Astrocyte (in vitro differentiated cells and primary cell): ENCODE measurements around the gene RNU6-1. TPM values are rescaled to one million over a fixed set of nuclear protein-coding genes. Genes with fewer than 3 reads are reported as not detected.

Experiments
- DNase-seq: peaks from one replicate; pipeline ENCODE4 v3.0.0-alpha.2; 2010; ENCODE audit warnings: low read depth
- FAIRE-seq: peaks from 2 replicates; lab custom pipeline; 2011; peaks lifted over from hg19 to GRCh38; lab: Jason Lieb, UNC
- H2AFZ ChIP-seq: 2 replicates; pipeline ENCODE4 v1.6.0; 2012; ENCODE audit warnings: low read depth, low read length, inconsistent platforms
- H3K27ac ChIP-seq: 2 replicates; pipeline ENCODE4 v1.5.1; 2011; ENCODE audit warnings: low read depth, low read length, inconsistent platforms
- H3K27me3 ChIP-seq: 2 replicates; pipeline ENCODE4 v1.6.0; 2011; ENCODE audit warnings: low read length, inconsistent platforms; ENCODE audit not compliant: insufficient read depth
- H3K36me3 ChIP-seq: 2 replicates; pipeline ENCODE4 v1.5.1; 2011; ENCODE audit warnings: low read length, inconsistent platforms; ENCODE audit not compliant: insufficient read depth
- H3K4me1 ChIP-seq: 2 replicates; pipeline ENCODE4 v1.5.1; 2011; ENCODE audit warnings: low read length, inconsistent platforms; ENCODE audit not compliant: insufficient read depth
- H3K4me2 ChIP-seq: 2 replicates; pipeline ENCODE4 v1.6.0; 2012; ENCODE audit warnings: low read length, inconsistent platforms
- H3K4me3 ChIP-seq: 2 replicates; pipeline ENCODE4 v1.5.1; 2011; ENCODE audit warnings: low read depth, mild to moderate bottlenecking, low read length, inconsistent platforms; ENCODE audit not compliant: insufficient read depth
- H3K79me2 ChIP-seq: 2 replicates; pipeline ENCODE4 v1.6.0; 2012; ENCODE audit warnings: mild to moderate bottlenecking, low read length, inconsistent platforms; ENCODE audit not compliant: insufficient read depth
- H3K9ac ChIP-seq: 2 replicates; pipeline ENCODE4 v1.6.0; 2012; ENCODE audit warnings: mild to moderate bottlenecking, low read length, inconsistent platforms
- H3K9me3 ChIP-seq: 2 replicates; pipeline ENCODE4 v1.5.1; 2012; ENCODE audit warnings: low read depth, mild to moderate bottlenecking, low read length, inconsistent platforms; ENCODE audit not compliant: insufficient read depth
- H4K20me1 ChIP-seq: 2 replicates; pipeline ENCODE4 v1.6.0; 2012; ENCODE audit warnings: low read length, inconsistent platforms; ENCODE audit not compliant: insufficient read depth
- H3K27ac Mint-ChIP-seq: one replicate; pipeline ENCODE4 v1.8.0; 2021; ENCODE audit warnings: mild to moderate bottlenecking, mixed read lengths; ENCODE audit not compliant: unreplicated experiment
- H3K27me3 Mint-ChIP-seq: one replicate; pipeline ENCODE4 v1.8.0; 2021; ENCODE audit warnings: low read depth, mixed read lengths; ENCODE audit not compliant: unreplicated experiment
- H3K36me3 Mint-ChIP-seq: one replicate; pipeline ENCODE4 v1.8.0; 2021; ENCODE audit warnings: low read depth, mixed read lengths; ENCODE audit not compliant: unreplicated experiment
- H3K4me1 Mint-ChIP-seq: one replicate; pipeline ENCODE4 v1.8.0; 2021; ENCODE audit warnings: low read depth, mixed read lengths; ENCODE audit not compliant: unreplicated experiment
- H3K4me3 Mint-ChIP-seq: one replicate; pipeline ENCODE4 v1.8.0; 2021; ENCODE audit warnings: mild to moderate bottlenecking, moderate library complexity, mixed read lengths; ENCODE audit not compliant: unreplicated experiment
- H3K9me3 Mint-ChIP-seq: one replicate; pipeline ENCODE4 v1.8.0; 2021; ENCODE audit warnings: mild to moderate bottlenecking, mixed read lengths; ENCODE audit not compliant: unreplicated experiment
- EZH2 ChIP-seq: IDR thresholded peaks from 2 replicates; pipeline ENCODE4 v1.6.1; 2012; ENCODE audit warnings: mild to moderate bottlenecking, low read length, inconsistent platforms; ENCODE audit not compliant: insufficient read depth
- total RNA-seq: library from RNA; stranded (reverse); gene quantifications from 2 replicates; pipeline ENCODE4 v1.2.1, GENCODE V29; 2021
- TF ChIP-seq, protein P1 (sequence below): IDR thresholded peaks from 2 replicates; pipeline ENCODE4 v1.5.1; 2011; ENCODE audit warnings: low read depth, mild to moderate bottlenecking, inconsistent platforms, low read length, moderate library complexity; ENCODE audit not compliant: insufficient read depth

Gene RNU6-1
- total RNA-seq, 1 donor from 2014 or later: not detected

DNA sequence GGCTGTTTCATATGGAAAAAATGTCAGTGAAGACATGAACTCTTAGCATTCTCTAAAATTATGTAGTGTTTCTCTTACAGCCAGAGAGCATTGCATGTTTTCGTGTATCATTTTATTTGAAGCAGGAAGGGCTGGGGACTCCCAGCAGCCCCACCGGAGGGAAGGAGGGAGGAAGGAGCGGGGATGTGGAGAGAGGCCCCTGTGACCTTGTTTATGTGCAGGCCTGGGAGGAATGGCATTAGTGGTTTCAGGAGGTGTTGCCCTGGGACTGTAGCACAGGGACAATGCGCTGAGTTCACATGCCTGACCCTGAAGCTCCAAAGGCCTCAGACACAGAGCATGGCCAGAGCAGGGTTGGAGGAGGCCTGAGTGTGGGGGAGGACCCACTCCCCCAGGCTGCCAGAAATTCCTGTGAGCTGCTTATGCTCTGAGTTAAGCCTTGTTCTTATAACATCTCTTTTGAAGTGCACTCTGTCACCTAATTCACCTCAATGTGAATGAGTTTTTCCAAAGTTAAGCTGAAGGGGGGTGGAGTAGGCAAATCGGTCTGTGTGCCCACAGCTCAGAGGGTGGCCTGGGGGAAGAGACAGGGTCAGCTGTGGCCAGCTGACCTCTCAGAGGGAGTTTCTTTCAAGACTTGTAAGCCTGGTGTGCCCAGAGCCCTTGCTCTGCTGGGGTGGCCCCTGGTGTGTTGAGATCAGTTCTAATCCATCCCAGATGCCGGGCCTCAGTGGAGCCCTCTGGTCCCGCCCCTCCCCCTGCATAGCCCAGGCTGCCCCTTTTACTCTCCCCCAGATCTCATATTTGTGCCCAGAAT is 3.9 kb upstream of the RNU6-1 start:
- H3K27me3 Mint-ChIP-seq: peaks cover 6% of the 10 kb centered on the region
- Histone ChIP-seq H3K27ac (no peak overlapping the region), H2AFZ (peak overlapping the region; percentile 55)

DNA sequence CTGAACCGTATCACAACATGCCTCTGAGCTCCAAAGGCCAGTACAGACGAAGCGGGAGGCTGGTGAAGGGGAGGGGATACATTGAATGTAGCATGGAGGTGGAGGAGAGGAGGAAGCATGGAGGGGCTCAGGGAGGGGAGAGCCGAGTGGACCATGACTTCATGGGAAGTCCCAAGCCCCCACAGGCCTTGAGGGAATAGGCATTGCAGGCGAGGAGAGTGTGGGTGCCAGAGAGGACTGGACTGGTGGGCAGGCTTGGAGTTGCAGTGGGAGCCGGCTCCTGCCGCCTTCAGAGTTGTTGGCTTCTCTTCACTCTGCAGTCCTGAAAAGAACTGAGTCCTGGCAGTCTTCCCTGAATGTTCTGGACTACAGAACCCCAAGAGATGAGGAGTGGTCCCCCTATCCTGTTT is 3.3 kb upstream of the RNU6-1 start:
- Mint-ChIP-seq H3K27me3 (peaks cover 11% of the 10 kb centered on the region), H3K9me3 (no peaks in the 10 kb centered on the region), H3K27ac (peak overlapping the region; percentile 18), H3K4me3 (no peak overlapping the region), H3K4me1 (peaks cover 27% of the 10 kb centered on the region), H3K36me3 (no peaks in the 10 kb centered on the region)
- H3K9ac ChIP-seq: no peak overlapping the region
- no peak overlapping the region for H3K27ac ChIP-seq
- H2AFZ ChIP-seq: no peak overlapping the region
- H3K27me3 ChIP-seq: peaks cover 6% of the 10 kb centered on the region
- no peaks in the 10 kb centered on the region for H4K20me1 ChIP-seq
- TF ChIP-seq, protein P1, sequence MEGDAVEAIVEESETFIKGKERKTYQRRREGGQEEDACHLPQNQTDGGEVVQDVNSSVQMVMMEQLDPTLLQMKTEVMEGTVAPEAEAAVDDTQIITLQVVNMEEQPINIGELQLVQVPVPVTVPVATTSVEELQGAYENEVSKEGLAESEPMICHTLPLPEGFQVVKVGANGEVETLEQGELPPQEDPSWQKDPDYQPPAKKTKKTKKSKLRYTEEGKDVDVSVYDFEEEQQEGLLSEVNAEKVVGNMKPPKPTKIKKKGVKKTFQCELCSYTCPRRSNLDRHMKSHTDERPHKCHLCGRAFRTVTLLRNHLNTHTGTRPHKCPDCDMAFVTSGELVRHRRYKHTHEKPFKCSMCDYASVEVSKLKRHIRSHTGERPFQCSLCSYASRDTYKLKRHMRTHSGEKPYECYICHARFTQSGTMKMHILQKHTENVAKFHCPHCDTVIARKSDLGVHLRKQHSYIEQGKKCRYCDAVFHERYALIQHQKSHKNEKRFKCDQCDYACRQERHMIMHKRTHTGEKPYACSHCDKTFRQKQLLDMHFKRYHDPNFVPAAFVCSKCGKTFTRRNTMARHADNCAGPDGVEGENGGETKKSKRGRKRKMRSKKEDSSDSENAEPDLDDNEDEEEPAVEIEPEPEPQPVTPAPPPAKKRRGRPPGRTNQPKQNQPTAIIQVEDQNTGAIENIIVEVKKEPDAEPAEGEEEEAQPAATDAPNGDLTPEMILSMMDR: no peak
- H3K36me3 ChIP-seq: no peaks in the 10 kb centered on the region
- no peak overlapping the region for H3K4me3 ChIP-seq
- H3K79me2 ChIP-seq: no peaks in the 10 kb centered on the region
- H3K4me2 ChIP-seq: no peak overlapping the region
- DNase-seq (no peak), FAIRE-seq (no peak)
- H3K9me3 ChIP-seq: no peaks in the 10 kb centered on the region
- peaks cover 21% of the 10 kb centered on the region for H3K4me1 ChIP-seq

More for the DNA sequence above, 3.9 kb upstream of the RNU6-1 start:
- Mint-ChIP-seq H3K4me1 (peaks cover 27% of the 10 kb centered on the region), H3K27ac (peak overlapping the region; percentile 59), H3K36me3 (no peaks in the 10 kb centered on the region), H3K9me3 (no peaks in the 10 kb centered on the region), H3K4me3 (no peak overlapping the region)
- peaks cover 19% of the 10 kb centered on the region for H3K4me1 ChIP-seq
- DNase-seq (peak; percentile 51), FAIRE-seq (no peak)
- H3K27me3 ChIP-seq: no peaks in the 10 kb centered on the region
- H3K36me3 ChIP-seq: no peaks in the 10 kb centered on the region
- H3K79me2 ChIP-seq: no peaks in the 10 kb centered on the region
- H3K4me2 ChIP-seq: peak overlapping the region; percentile 19
- H3K4me3 ChIP-seq: no peak overlapping the region
- no peaks in the 10 kb centered on the region for H3K9me3 ChIP-seq
- no peak overlapping the region for H3K9ac ChIP-seq
- TF ChIP-seq, protein P1: no peak
- no peak for TF ChIP-seq EZH2
- no peaks in the 10 kb centered on the region for H4K20me1 ChIP-seq

DNA sequence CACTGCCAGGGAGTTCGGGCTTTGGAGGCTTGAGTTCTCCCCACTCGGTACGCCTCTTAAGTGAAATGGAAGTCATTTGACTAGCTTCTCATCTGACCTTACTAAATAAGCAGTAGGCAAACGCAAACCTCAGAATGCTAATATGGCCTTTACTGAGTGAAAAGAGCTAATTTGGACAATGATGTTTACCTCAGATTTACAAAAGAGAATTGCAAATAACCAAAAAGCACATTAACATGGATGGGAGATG is 1.6 kb upstream of the RNU6-1 start:
- Histone ChIP-seq H4K20me1 (no peaks in the 10 kb centered on the region), H3K27ac (no peak overlapping the region), H3K9me3 (no peaks in the 10 kb centered on the region), H3K4me2 (peak overlapping the region; percentile 92), H3K9ac (no peak overlapping the region), H3K79me2 (no peaks in the 10 kb centered on the region), H3K27me3 (peaks cover 17% of the 10 kb centered on the region), H2AFZ (peak overlapping the region; percentile 99), H3K4me1 (peaks cover 21% of the 10 kb centered on the region), H3K4me3 (peak overlapping the region; percentile 93), H3K36me3 (no peaks in the 10 kb centered on the region)
- Mint-ChIP-seq H3K9me3 (no peaks in the 10 kb centered on the region), H3K27me3 (peaks cover 16% of the 10 kb centered on the region), H3K4me1 (peaks cover 27% of the 10 kb centered on the region), H3K4me3 (no peak overlapping the region), H3K27ac (no peak overlapping the region), H3K36me3 (no peaks in the 10 kb centered on the region)
- TF ChIP-seq, protein P1: no peak
- TF ChIP-seq EZH2: no peak
- FAIRE-seq (no peak), DNase-seq (no peak)
